ENCODE data around the gene MARCHF9. TPM values are rescaled to one million over a fixed set of nuclear protein-coding genes. Genes with fewer than 3 reads are reported as not detected.

Gene MARCHF9
- total RNA-seq, 2 experiments from 2014 or later: 18.2 to 19.2 TPM

- Mint-ChIP-seq H3K9me3 (no peaks in the 10 kb centered on the region), H3K36me3 (peaks cover 35% of the 10 kb centered on the region), H3K27ac (peak overlapping the region; percentile 42), H3K4me1 (peaks cover 52% of the 10 kb centered on the region), H3K4me3 (peak overlapping the region; percentile 8), H3K27me3 (no peaks in the 10 kb centered on the region)
- DNase-seq: no peak
Observed at GRCh38 chr12:57753756-57754337, 1.1 kb upstream of the MARCHF9 start.

- Mint-ChIP-seq H3K36me3 (peaks cover 33% of the 10 kb centered on the region), H3K27ac (no peak overlapping the region), H3K4me1 (peaks cover 49% of the 10 kb centered on the region), H3K4me3 (no peak overlapping the region), H3K9me3 (no peaks in the 10 kb centered on the region), H3K27me3 (no peaks in the 10 kb centered on the region)
- DNase-seq: no peak
Observed at GRCh38 chr12:57755194-57755453, 221 bp downstream of the MARCHF9 start.

DNA sequence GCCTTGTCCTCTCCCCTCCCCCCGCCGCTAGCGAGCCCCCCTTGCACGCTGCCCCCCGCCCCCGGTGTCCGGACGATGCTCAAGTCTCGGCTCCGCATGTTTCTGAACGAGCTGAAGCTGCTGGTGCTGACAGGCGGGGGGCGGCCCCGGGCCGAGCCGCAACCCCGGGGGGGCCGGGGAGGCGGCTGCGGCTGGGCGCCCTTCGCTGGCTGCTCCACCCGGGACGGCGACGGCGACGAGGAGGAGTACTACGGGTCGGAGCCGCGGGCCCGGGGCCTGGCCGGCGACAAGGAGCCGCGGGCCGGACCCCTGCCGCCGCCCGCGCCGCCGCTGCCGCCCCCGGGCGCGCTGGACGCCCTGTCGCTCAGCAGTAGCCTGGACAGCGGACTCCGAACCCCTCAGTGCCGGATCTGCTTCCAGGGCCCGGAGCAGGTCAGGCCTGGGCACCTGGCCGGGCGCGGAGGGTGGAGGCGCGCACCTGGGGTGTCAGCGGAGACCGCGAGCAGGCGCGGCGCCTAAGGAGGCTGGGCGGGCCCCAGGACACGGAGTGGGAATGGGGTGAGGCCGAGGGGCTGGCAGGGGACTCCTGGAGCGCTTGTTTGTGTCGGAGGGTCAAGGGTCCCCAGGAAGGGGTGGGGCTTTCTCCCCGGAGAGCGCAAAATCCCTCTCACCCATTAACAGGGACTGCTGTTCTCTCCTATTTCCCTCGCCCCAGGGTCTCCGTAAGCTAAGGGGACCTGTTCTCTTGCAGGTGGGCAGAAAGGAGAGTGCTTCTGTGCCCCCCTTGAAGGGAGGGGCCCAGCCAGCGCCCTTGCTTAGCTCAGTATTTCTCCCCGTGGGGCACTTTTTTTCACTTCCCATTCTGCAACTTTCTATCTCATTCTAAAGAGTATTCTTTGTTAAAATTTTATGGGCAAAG lies 810 bp downstream of the MARCHF9 start:
- H3K4me3 Mint-ChIP-seq: peak overlapping the region; percentile 87
- H3K27ac Mint-ChIP-seq: no peak overlapping the region
- peak; percentile 42 for DNase-seq
- H3K4me1 Mint-ChIP-seq: peaks cover 43% of the 10 kb centered on the region
- peaks cover 27% of the 10 kb centered on the region for H3K36me3 Mint-ChIP-seq
- H3K9me3 Mint-ChIP-seq: no peaks in the 10 kb centered on the region
- H3K27me3 Mint-ChIP-seq: no peaks in the 10 kb centered on the region

- Mint-ChIP-seq H3K9me3 (no peaks in the 10 kb centered on the region), H3K36me3 (peaks cover 25% of the 10 kb centered on the region), H3K27me3 (no peaks in the 10 kb centered on the region), H3K4me1 (peaks cover 39% of the 10 kb centered on the region), H3K4me3 (peak overlapping the region; percentile 87), H3K27ac (peak overlapping the region; percentile 51)
- peak; percentile 78 for DNase-seq
Observed at GRCh38 chr12:57756406-57757341, 1.8 kb downstream of the MARCHF9 start.

DNA sequence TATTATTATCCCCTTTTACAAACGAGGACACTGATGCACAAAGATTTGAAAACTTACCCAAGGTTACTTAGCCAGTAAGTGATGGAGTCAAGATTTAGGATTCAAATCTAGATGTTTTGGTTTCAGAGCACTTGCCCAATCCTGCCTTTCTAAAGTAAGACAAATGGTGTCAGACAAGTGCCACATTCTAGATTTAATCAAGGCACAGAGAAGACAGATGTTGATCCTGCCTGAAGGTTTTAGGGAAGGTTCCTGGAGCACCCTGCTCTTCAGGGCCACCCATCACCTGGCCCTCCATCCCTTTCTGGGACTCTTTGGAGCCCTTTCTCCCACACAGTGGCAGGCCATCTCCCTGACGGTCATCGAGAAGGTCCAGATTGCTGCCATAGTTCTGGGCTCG lies 2.9 kb downstream of the MARCHF9 start:
- no peaks in the 10 kb centered on the region for H3K9me3 Mint-ChIP-seq
- H3K36me3 Mint-ChIP-seq: peaks cover 21% of the 10 kb centered on the region
- H3K4me1 Mint-ChIP-seq: peaks cover 39% of the 10 kb centered on the region
- DNase-seq: no peak
- H3K27me3 Mint-ChIP-seq: no peaks in the 10 kb centered on the region
- H3K27ac Mint-ChIP-seq: no peak overlapping the region
- H3K4me3 Mint-ChIP-seq: no peak overlapping the region

DNA sequence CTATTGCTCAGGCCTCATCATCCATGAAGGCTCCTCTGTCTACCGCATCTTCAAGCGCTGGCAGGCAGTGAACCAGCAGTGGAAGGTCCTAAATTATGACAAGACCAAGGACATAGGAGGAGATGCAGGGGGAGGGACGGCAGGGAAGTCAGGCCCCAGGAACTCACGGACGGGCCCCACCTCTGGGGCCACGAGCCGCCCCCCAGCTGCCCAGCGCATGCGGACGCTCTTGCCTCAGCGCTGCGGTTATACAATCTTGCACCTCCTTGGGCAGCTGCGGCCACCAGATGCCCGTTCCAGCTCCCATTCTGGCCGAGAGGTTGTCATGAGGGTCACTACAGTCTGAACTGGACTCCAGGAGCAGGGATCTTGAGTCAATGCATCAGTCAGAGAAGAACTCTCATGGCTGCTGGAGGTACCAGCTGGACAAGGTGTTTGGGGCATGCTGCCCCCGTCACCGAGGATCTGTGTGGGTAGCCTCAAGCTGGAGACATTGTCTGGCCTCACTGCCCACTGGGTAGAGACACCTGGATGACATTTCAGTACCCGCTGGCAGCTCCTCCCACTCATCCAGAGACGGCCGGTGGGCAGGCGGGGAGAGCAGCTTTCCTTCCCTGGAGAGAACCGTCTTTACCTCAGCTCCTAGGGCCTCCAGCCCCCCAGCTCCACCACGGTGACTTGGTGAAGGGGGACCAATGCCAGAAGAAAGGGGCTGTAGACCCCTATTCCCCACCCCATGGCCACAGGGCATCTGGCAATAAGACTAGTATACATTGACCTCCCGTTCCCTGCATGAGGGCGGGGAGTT lies 3.9 kb downstream of the MARCHF9 start:
- no peak overlapping the region for H3K27ac Mint-ChIP-seq

GRCh38 chr12:57759360-57759980 lies 4.6 kb downstream of the MARCHF9 start:
- peaks cover 37% of the 10 kb centered on the region for H3K4me1 Mint-ChIP-seq
- H3K9me3 Mint-ChIP-seq: no peaks in the 10 kb centered on the region
- H3K36me3 Mint-ChIP-seq: peaks cover 34% of the 10 kb centered on the region
- no peak overlapping the region for H3K4me3 Mint-ChIP-seq
- DNase-seq: peak; percentile 39
- no peaks in the 10 kb centered on the region for H3K27me3 Mint-ChIP-seq
- no peak overlapping the region for H3K27ac Mint-ChIP-seq

More for the DNA sequence above, 3.9 kb downstream of the MARCHF9 start:
- Mint-ChIP-seq H3K4me3 (no peak overlapping the region), H3K36me3 (peaks cover 29% of the 10 kb centered on the region), H3K4me1 (peaks cover 39% of the 10 kb centered on the region), H3K27me3 (no peaks in the 10 kb centered on the region), H3K9me3 (no peaks in the 10 kb centered on the region)
- DNase-seq: no peak

- H3K9me3 Mint-ChIP-seq: no peaks in the 10 kb centered on the region
- DNase-seq: no peak
- H3K27ac Mint-ChIP-seq: no peak overlapping the region
- no peak overlapping the region for H3K4me3 Mint-ChIP-seq
- no peaks in the 10 kb centered on the region for H3K27me3 Mint-ChIP-seq
- H3K4me1 Mint-ChIP-seq: peaks cover 40% of the 10 kb centered on the region
- H3K36me3 Mint-ChIP-seq: peaks cover 38% of the 10 kb centered on the region
Observed at GRCh38 chr12:57760347-57760982, 5.6 kb downstream of the MARCHF9 start.

DNA sequence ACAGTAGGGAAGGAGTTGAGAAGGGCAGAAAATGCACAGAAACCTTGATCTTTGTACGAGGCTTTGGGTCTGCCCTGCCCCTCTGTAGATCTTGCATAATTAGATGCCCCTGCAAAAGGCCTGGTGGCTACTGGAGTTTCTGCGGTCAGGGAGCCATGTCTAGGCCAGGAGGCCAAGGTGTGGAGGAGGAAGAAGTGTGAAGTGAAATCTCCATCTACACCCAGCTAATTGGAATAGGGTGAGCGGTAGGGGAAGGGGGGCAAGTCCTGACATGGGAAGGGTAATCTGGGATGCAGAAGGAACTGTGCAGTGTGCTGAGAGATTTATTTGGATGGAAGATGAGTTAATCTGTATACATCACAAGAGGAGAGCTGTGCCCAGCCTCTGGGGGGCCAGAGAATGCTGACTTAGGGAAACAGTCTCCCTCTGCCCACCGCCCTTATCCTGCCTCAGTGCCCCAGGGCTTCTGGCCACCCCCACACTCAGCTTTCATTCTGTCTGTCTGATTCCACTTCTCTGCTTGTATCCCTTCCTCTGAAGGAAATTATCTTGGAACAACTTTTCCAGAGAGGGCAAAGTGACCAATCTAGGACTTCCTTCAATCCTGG lies 6.6 kb downstream of the MARCHF9 start:
- Mint-ChIP-seq H3K4me3 (no peak overlapping the region), H3K4me1 (peaks cover 40% of the 10 kb centered on the region), H3K27ac (no peak overlapping the region), H3K27me3 (no peaks in the 10 kb centered on the region), H3K9me3 (no peaks in the 10 kb centered on the region), H3K36me3 (peaks cover 38% of the 10 kb centered on the region)
- DNase-seq: no peak

GRCh38 chr12:57762463-57762862 lies 7.6 kb downstream of the MARCHF9 start:
- Mint-ChIP-seq H3K9me3 (no peaks in the 10 kb centered on the region), H3K27me3 (peaks cover 5% of the 10 kb centered on the region), H3K4me3 (no peak overlapping the region)

GRCh38 chr12:57763881-57764661 lies 9.2 kb downstream of the MARCHF9 start:
- H3K36me3 Mint-ChIP-seq: peaks cover 44% of the 10 kb centered on the region
- H3K4me3 Mint-ChIP-seq: peak overlapping the region; percentile 89
- H3K9me3 Mint-ChIP-seq: no peaks in the 10 kb centered on the region
- peaks cover 44% of the 10 kb centered on the region for H3K4me1 Mint-ChIP-seq
- H3K27ac Mint-ChIP-seq: peak overlapping the region; percentile 51
- H3K27me3 Mint-ChIP-seq: peaks cover 5% of the 10 kb centered on the region
- no peak for DNase-seq

More at GRCh38 chr12:57762463-57762862, 7.6 kb downstream of the MARCHF9 start:
- Mint-ChIP-seq H3K4me1 (peaks cover 43% of the 10 kb centered on the region), H3K36me3 (peaks cover 33% of the 10 kb centered on the region), H3K27ac (no peak overlapping the region)
- DNase-seq: no peak

DNA sequence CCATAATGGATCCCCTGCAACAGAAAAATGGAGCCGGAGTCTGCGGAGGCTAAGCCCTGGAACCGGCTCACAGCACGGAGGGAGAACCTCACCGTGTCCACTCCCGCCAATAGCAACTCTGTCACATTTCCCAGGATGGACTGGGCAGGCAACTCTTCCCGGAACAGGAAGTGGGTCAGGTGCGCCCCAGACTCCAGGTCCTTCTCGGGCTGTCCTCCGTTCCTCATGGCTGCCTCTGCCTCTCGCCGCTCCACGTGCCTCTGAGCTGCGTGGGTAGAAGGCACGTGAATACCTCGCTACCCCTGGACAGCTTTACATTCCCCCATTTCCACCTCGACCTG lies 9.7 kb downstream of the MARCHF9 start:
- Mint-ChIP-seq H3K4me3 (peak overlapping the region; percentile 89), H3K27ac (peak overlapping the region; percentile 79), H3K36me3 (peaks cover 48% of the 10 kb centered on the region), H3K4me1 (peaks cover 42% of the 10 kb centered on the region), H3K27me3 (peaks cover 5% of the 10 kb centered on the region), H3K9me3 (no peaks in the 10 kb centered on the region)
- DNase-seq: peak; percentile 29
